Lower leg skin (tissue), 3 donors: Measurements from ENCODE around the gene RBBP8.

Experiments used
- CTCF ChIP-seq, 3 donors: fragments of 450-650 bp; IDR thresholded peaks; one replicate each; pipeline ENCODE4 v1.5.1; 2016; ENCODE audit warnings: antibody characterized with exemption in 3 of 3, mild to moderate bottlenecking in 3 of 3, moderate library complexity in 2 of 3
- POLR2A ChIP-seq, 2 donors: fragments of 450-650 bp; IDR thresholded peaks; one replicate each; pipeline ENCODE4 v1.6.1; 2016 to 2017; ENCODE audit warnings: antibody characterized with exemption in 2 of 2, mild to moderate bottlenecking in 1 of 2, moderate library complexity in 1 of 2

- TF ChIP-seq POLR2A (IDR thresholded peaks at IDR 0.05) (no peak), CTCF (IDR thresholded peaks at IDR 0.05) (no peak)
Observed at GRCh38 chr18:22988208-22988607, 55.1 kb downstream of the RBBP8 start.
